Measurements from ENCODE around the gene BPNT1. TPM values are rescaled to one million over a fixed set of nuclear protein-coding genes. Genes with fewer than 3 reads are reported as not detected.

The BPNT1 gene
- total and polyA plus RNA-seq, 2 donors: 23.8 to 24.4 TPM

DNA sequence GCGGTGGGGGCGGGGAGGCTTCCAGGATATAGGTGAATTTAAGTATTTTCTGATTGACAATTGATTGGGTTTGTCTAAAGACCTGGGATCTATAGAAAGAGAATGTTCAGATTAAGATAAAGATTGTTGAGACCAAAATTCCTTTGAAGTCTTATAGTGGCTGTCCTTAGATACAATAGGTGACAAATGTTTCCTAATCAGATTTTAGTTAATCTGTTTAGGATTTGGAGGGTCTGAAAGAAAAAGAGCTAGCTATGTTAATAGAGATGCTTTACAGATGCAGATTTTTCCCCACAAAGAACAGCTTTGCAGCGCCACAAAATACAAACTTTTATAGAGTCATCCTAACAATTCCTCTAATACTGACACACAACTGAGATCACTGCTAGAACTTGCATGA, 28.7 kb downstream of the BPNT1 start:
- Histone ChIP-seq H3K9me3 (ENCODE audit: control insufficient read depth in 2 of 2, insufficient read depth in 1 of 2, low read length in 1 of 2) (no peaks in the 10 kb centered on the region), H3K36me3 (ENCODE audit: control insufficient read depth in 2 of 2, insufficient read depth in 2 of 2, low read length in 1 of 2) (peaks cover 14 to 35% of the 10 kb centered on the region in 2 donors), H3K27ac (ENCODE audit: low read depth in 1 of 2, low read length in 1 of 2) (no peak overlapping the region), H3K4me3 (ENCODE audit: low read length in 2 of 2) (no peak overlapping the region), H3K27me3 (ENCODE audit: control insufficient read depth in 2 of 2, insufficient read depth in 1 of 2, low read length in 1 of 2) (no peaks in the 10 kb centered on the region), H3K4me1 (ENCODE audit: control insufficient read depth in 2 of 2, insufficient read depth in 2 of 2, low read length in 2 of 2) (no peaks in the 10 kb centered on the region)
- no peak for DNase-seq (ENCODE audit: low read depth in 6 of 9, low spot score in 9 of 9)
- 97% methylated on average over 3 of the region's 3 CpGs for WGBS

DNA sequence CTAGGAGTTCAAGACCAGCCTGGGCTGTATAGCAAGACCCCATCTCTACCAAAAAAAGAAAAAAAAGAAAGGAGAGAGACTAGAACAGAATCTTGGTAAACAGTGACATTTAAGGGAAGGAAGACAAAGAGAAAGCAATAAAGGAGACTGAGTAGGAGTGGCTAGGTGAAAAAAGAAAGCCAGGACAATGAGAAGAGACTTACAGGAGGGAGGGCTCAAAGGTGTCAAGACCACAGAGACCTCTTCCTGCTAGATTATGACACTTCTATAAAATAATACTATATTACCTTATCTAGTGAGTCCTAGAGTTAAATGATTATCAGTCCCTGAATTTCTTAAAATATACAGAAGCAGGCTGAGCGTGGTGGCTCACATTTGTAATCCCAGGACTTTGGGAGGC, 33.2 kb downstream of the BPNT1 start:
- Histone ChIP-seq H3K4me3 (ENCODE audit: low read length in 2 of 2) (no peak overlapping the region), H3K36me3 (ENCODE audit: control insufficient read depth in 2 of 2, insufficient read depth in 2 of 2, low read length in 1 of 2) (peaks cover 5 to 19% of the 10 kb centered on the region in 2 donors), H3K4me1 (ENCODE audit: control insufficient read depth in 2 of 2, insufficient read depth in 2 of 2, low read length in 2 of 2) (no peaks in the 10 kb centered on the region), H3K9me3 (ENCODE audit: control insufficient read depth in 2 of 2, insufficient read depth in 1 of 2, low read length in 1 of 2) (no peaks in the 10 kb centered on the region), H3K27me3 (ENCODE audit: control insufficient read depth in 2 of 2, insufficient read depth in 1 of 2, low read length in 1 of 2) (no peaks in the 10 kb centered on the region), H3K27ac (ENCODE audit: low read depth in 1 of 2, low read length in 1 of 2) (no peak overlapping the region)
- DNase-seq (ENCODE audit: low read depth in 6 of 9, low spot score in 9 of 9): no peak
- 97% methylated on average over 1 of the region's 1 CpG for WGBS

DNA sequence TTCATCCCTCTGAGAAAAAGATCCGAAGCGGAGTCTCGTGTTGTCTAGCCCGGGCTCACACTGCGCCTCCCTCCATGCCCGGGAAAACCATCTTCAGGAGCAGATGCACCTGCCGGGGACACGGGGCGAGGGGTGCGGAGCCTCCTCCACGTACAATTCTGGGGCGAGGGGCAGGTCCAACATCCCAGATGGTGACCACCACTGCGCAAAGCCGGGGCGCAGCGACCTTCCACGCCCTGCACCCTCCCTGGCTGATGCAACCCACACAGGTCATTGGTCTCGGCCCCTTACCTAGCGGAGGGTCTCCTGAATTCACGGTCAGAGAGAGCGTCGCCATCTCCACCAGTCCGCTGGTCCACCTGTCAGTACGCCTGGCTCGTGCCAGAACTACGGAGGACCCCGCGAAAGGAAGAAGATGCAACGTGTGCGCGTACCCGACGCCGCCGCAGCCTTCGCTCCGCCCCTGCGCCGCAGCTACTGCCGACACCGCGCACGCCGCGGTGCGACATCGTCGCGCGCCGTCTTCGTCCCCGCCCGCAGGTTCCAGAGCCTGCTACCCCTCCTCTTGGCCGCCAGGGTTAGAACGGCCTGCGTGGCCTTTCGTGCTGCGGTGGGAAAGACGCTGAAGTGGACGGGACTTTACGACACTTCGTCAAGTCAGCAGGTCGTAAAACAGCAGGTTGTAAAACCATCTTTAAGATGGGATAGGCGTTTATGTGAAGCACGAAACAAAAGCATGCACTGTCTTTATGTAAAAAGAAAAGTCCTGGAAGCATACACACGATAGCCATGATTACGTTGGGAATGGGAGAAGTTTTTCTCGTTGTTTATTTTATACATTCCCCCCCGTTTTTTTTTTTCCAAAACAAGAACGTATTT, 43.3 kb downstream of the BPNT1 start, which contains the start of gene EPRS1:
Gene EPRS1, minus strand, starts transcription at position 454 of the 879 bp plus-strand sequence. Its CDS starts 117 bp downstream, at position 337.
- peak within 1 kb of the TSS; percentile 75 to 79 for H3K27ac ChIP-seq (ENCODE audit: low read depth in 1 of 2, low read length in 1 of 2)
- H3K9me3 ChIP-seq (ENCODE audit: control insufficient read depth in 2 of 2, insufficient read depth in 1 of 2, low read length in 1 of 2): no peaks in the 10 kb centered on the region
- no peaks in the 10 kb centered on the region for H3K27me3 ChIP-seq (ENCODE audit: control insufficient read depth in 2 of 2, insufficient read depth in 1 of 2, low read length in 1 of 2)
- no peaks in the 10 kb centered on the region for H3K36me3 ChIP-seq (ENCODE audit: control insufficient read depth in 2 of 2, insufficient read depth in 2 of 2, low read length in 1 of 2)
- peak within 1 kb of the TSS; percentile 66 to 74 for H3K4me3 ChIP-seq (ENCODE audit: low read length in 2 of 2)
- DNase-seq (ENCODE audit: low read depth in 6 of 9, low spot score in 9 of 9): peak; percentile 76 to 96 (median 88)
- H3K4me1 ChIP-seq (ENCODE audit: control insufficient read depth in 2 of 2, insufficient read depth in 2 of 2, low read length in 2 of 2): peaks cover 0 to 8% of the 10 kb centered on the region in 2 donors
- under 1% methylated on average over 71 of the region's 71 CpGs for WGBS

DNA sequence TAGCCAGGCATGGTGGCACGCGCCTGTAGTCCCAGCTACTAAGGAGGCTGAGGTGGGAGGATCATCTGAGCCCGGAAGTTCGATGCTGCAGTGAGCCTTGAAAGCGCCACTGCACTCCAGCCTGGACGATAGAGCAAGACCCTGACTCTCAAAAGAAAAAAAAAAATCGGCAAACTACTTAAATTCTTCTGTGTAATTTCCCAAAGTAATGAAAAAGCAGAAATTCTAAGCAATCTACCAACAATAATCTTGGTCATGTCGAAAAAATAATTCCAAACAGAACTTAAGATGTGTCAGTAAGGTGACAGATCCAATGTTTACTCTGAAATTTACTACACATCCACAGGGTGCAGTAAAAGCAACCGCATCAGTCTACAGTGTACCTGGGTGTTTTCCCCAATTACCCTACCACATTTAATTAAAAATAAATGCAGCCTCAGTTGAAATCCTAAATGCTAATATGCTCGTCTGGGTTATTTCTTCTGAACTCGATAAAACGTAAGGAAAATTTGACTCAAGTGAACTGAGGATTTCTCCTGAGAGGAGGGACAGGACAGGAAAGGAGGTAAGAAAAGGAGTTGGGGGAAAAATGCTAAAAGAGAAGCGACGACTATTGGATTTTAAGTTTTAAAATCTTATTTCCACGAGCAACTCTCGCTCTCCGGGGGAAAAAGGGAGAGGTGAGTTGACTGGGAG, 44.1 kb downstream of the BPNT1 start:
- Histone ChIP-seq H3K27me3 (ENCODE audit: control insufficient read depth in 2 of 2, insufficient read depth in 1 of 2, low read length in 1 of 2) (no peaks in the 10 kb centered on the region), H3K4me3 (ENCODE audit: low read length in 2 of 2) (peak overlapping the region; percentile 66 to 74), H3K4me1 (ENCODE audit: control insufficient read depth in 2 of 2, insufficient read depth in 2 of 2, low read length in 2 of 2) (peaks cover 0 to 8% of the 10 kb centered on the region in 2 donors), H3K36me3 (ENCODE audit: control insufficient read depth in 2 of 2, insufficient read depth in 2 of 2, low read length in 1 of 2) (no peaks in the 10 kb centered on the region), H3K27ac (ENCODE audit: low read depth in 1 of 2, low read length in 1 of 2) (peak overlapping the region; percentile 75 to 79), H3K9me3 (ENCODE audit: control insufficient read depth in 2 of 2, insufficient read depth in 1 of 2, low read length in 1 of 2) (no peaks in the 10 kb centered on the region)
- 37% methylated on average over 17 of the region's 17 CpGs for WGBS
- peak in 5 of 9 donors; percentile 2 to 40 (median 6) for DNase-seq (ENCODE audit: low read depth in 6 of 9, low spot score in 9 of 9)

DNA sequence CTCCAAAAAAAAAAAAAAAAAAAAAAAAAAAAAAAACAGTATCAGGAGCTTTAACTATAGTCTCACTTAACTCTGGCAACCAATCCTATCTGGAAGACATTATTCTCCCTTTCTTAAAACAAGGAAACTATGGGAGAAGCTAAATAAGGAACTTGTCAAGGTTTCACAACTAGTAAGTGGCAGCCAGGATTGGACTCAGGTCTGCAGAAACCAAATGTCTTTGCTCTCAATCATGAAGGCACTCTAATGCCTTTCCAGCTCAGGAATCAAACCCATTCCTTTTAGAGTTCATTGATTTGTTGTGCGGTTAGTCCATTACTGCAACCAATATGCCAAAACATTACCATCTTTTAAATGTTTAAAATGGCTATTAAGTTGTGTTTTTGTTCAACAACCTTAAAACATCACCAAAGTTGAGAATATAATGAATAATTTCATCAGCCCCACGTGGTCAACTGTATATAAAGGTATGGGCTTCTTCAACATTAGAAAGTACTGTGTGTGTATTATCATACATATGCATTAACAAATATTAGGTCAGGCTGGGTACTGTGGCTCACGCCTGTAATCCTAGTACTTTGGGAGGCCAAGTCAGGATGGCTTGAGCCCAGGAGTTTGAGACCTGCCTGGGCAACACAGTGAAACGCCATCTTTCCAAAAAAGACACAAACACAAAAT, 44.8 kb downstream of the BPNT1 start:
- peaks cover 1 to 5% of the 10 kb centered on the region in 2 donors for H3K36me3 ChIP-seq (ENCODE audit: control insufficient read depth in 2 of 2, insufficient read depth in 2 of 2, low read length in 1 of 2)
- H3K4me3 ChIP-seq (ENCODE audit: low read length in 2 of 2): no peak overlapping the region
- peak in 1 of 9 donors; percentile 4 for DNase-seq (ENCODE audit: low read depth in 6 of 9, low spot score in 9 of 9)
- H3K9me3 ChIP-seq (ENCODE audit: control insufficient read depth in 2 of 2, insufficient read depth in 1 of 2, low read length in 1 of 2): no peaks in the 10 kb centered on the region
- H3K27ac ChIP-seq (ENCODE audit: low read depth in 1 of 2, low read length in 1 of 2): no peak overlapping the region
- peaks cover 0 to 8% of the 10 kb centered on the region in 2 donors for H3K4me1 ChIP-seq (ENCODE audit: control insufficient read depth in 2 of 2, insufficient read depth in 2 of 2, low read length in 2 of 2)
- no peaks in the 10 kb centered on the region for H3K27me3 ChIP-seq (ENCODE audit: control insufficient read depth in 2 of 2, insufficient read depth in 1 of 2, low read length in 1 of 2)
- WGBS: 87% methylated on average over 4 of the region's 4 CpGs

DNA sequence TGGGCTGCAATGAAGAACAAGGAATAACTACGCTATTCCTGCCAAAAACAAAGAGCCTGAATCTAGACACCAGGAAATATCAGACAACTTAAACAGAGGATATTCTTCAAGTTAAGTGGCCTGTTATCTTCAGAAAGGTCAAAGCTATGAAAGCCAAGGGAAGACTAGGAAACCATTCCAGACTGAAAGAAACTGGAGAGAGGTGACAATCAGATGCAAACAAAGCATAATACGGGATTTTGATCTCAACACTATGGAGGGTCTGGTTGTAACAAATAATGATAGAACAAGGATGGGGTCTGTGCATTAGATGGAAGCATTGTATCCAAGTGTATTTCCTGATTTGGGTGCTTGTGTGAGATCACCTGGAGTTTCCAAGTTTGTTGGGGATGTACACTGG, 45.9 kb downstream of the BPNT1 start:
- H3K4me1 ChIP-seq (ENCODE audit: control insufficient read depth in 2 of 2, insufficient read depth in 2 of 2, low read length in 2 of 2): peaks cover 0 to 8% of the 10 kb centered on the region in 2 donors
- no peak overlapping the region for H3K4me3 ChIP-seq (ENCODE audit: low read length in 2 of 2)
- DNase-seq (ENCODE audit: low read depth in 6 of 9, low spot score in 9 of 9): no peak
- H3K36me3 ChIP-seq (ENCODE audit: control insufficient read depth in 2 of 2, insufficient read depth in 2 of 2, low read length in 1 of 2): peaks cover 11 to 13% of the 10 kb centered on the region in 2 donors
- 95% methylated on average over 2 of the region's 2 CpGs for WGBS
- H3K9me3 ChIP-seq (ENCODE audit: control insufficient read depth in 2 of 2, insufficient read depth in 1 of 2, low read length in 1 of 2): no peaks in the 10 kb centered on the region
- no peak overlapping the region for H3K27ac ChIP-seq (ENCODE audit: low read depth in 1 of 2, low read length in 1 of 2)
- H3K27me3 ChIP-seq (ENCODE audit: control insufficient read depth in 2 of 2, insufficient read depth in 1 of 2, low read length in 1 of 2): no peaks in the 10 kb centered on the region

DNA sequence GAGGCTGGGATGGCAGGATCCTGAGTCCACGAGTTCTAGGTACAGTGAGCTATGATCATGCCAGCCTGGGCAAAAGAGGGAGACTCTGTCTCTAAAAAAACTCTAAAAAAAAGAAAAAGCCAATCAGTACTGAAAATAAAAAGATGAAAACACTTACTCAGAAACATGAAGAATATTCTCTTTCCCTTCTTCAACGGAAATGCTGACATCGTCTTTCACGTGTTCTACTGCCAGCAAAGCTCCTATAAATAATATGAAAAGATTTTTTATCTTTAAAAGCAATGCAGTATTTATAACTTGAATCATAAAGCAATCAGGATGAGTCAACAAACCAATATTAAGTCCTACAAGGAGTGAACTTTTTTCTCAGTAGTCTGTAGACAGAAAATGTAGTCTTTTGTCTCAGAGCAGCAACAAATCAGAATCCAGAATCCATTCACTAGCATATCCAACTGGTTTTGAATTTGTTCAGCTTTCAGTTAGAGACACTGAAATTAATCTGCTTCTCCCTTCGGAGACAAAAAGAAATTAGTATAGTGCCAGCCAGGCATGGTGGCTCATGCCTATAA, 49.5 kb downstream of the BPNT1 start:
- Histone ChIP-seq H3K36me3 (ENCODE audit: control insufficient read depth in 2 of 2, insufficient read depth in 2 of 2, low read length in 1 of 2) (peaks cover 14 to 22% of the 10 kb centered on the region in 2 donors), H3K4me1 (ENCODE audit: control insufficient read depth in 2 of 2, insufficient read depth in 2 of 2, low read length in 2 of 2) (peaks cover 0 to 2% of the 10 kb centered on the region in 2 donors), H3K27me3 (ENCODE audit: control insufficient read depth in 2 of 2, insufficient read depth in 1 of 2, low read length in 1 of 2) (no peaks in the 10 kb centered on the region), H3K27ac (ENCODE audit: low read depth in 1 of 2, low read length in 1 of 2) (no peak overlapping the region), H3K9me3 (ENCODE audit: control insufficient read depth in 2 of 2, insufficient read depth in 1 of 2, low read length in 1 of 2) (no peaks in the 10 kb centered on the region), H3K4me3 (ENCODE audit: low read length in 2 of 2) (no peak overlapping the region)
- WGBS: 97% methylated on average over 5 of the region's 5 CpGs
- no peak for DNase-seq (ENCODE audit: low read depth in 6 of 9, low spot score in 9 of 9)

DNA sequence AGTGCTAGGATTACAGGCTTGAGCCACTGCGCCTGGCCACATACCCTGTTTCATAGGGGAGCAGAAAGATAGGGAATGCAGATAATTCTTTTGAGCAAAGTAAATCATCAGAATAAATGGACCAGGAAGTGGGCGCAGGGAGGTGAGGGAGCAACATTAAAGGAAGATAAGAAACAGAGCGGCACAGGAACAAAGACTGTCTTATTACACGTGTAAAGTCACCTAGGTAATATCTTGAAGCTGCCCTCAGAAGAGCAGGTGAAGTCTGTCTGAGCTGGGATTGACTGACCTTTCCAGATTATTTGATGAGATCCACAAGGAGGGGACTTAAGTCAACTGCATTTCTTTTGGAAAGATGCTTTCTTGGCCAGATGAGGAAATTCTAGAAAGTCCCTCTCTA, 50.9 kb downstream of the BPNT1 start:
- H3K36me3 ChIP-seq (ENCODE audit: control insufficient read depth in 2 of 2, insufficient read depth in 2 of 2, low read length in 1 of 2): peaks cover 14 to 26% of the 10 kb centered on the region in 2 donors
- 100% methylated on average over 4 of the region's 4 CpGs for WGBS
- no peaks in the 10 kb centered on the region for H3K27me3 ChIP-seq (ENCODE audit: control insufficient read depth in 2 of 2, insufficient read depth in 1 of 2, low read length in 1 of 2)
- no peaks in the 10 kb centered on the region for H3K9me3 ChIP-seq (ENCODE audit: control insufficient read depth in 2 of 2, insufficient read depth in 1 of 2, low read length in 1 of 2)
- H3K4me1 ChIP-seq (ENCODE audit: control insufficient read depth in 2 of 2, insufficient read depth in 2 of 2, low read length in 2 of 2): no peaks in the 10 kb centered on the region
- H3K27ac ChIP-seq (ENCODE audit: low read depth in 1 of 2, low read length in 1 of 2): no peak overlapping the region
- DNase-seq (ENCODE audit: low read depth in 6 of 9, low spot score in 9 of 9): no peak
- H3K4me3 ChIP-seq (ENCODE audit: low read length in 2 of 2): no peak overlapping the region

All from thymus (tissue), 11 donors.